NCI-H2029 treated with DMSO at 0.1 percent for 48 hours (cell line): ENCODE results near the gene NID2.

Experiments used
- DNase-seq: peaks from one replicate; lab custom pipeline; 2025; lab: John Stamatoyannopoulos, UW

Gene NID2

GRCh38 chr14:52025310-52025709 lies 43.5 kb downstream of the NID2 start:
- DNase-seq, result no peak

DNA sequence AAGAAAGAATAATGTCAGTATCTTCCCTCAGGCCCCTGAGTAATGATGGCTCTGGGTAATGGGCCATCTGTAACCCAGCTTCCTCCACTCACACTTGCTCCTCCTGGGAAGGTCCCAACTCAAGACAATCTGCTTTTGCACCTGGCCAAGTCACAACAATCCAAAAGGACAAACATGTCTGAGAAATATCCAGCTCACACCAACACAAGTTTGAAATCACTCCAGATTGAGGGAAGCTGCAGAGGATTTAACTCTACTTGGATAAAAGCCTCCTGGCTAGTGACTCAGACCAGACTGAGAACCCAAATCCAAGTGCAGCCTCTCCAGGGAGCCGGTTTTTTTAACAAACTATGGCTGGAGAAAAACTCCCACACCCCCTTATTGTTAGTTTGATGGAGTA lies 45.3 kb downstream of the NID2 start:
- DNase-seq, result no peak

- DNase-seq, result no peak
Observed at GRCh38 chr14:52021957-52022600, 46.8 kb downstream of the NID2 start.

- no peak for DNase-seq
Observed at GRCh38 chr14:52020866-52021717, 47.8 kb downstream of the NID2 start.

GRCh38 chr14:52020161-52020714 lies 48.6 kb downstream of the NID2 start:
- no peak for DNase-seq

DNA sequence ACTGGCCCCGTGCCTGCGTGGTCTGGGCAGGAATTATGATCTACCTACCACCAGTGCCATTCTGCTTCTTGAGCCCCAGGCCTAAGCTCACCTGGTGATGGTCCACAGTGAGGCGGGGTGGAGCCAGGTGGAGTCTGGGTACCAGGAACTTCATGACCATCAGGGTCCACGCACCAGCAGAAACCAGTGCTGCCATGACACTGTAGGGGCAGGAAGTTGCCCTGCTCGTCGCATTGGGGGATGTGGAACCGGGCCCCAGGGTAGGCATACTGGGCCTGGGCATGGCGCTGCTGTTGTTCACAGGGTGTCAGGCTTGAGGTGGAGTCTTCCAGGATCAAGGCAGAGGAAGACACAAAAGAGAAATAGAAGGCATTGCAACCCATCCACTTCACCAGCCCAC lies 49.9 kb downstream of the NID2 start:
- no peak for DNase-seq

GRCh38 chr14:52018252-52018651 lies 50.6 kb downstream of the NID2 start:
- DNase-seq, result no peak

DNA sequence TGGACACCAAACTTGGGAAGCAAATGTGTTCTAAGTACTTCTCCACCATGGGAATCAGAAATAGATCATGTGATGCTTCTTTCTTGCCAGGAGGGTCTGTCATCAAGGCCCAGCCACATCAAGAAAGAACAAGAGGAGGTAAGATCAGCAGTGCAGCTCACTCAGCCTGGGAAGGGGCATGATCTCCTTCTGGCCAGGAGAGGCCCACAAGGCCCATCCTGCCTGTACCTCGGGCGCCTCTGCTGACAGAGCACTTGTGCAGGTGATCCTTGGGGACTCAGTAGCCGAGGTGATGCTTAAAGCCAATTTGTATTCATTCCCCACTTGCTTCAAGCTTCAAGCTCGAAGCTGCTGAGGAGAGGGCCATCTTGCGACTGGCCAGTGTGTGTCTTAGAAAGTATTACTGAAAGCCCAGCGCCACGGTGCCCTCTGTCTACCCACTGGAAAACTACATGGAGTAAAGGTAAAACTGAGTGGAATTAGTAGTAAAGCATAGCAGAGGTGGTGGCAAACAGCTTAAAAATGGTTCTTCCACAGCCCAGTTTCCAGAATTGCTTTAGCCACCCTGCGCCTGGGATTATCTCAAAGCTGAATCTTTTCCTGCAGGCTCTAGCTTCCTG lies 53.3 kb downstream of the NID2 start:
- DNase-seq, result no peak

GRCh38 chr14:52014601-52015267 lies 54.1 kb downstream of the NID2 start:
- no peak for DNase-seq

DNA sequence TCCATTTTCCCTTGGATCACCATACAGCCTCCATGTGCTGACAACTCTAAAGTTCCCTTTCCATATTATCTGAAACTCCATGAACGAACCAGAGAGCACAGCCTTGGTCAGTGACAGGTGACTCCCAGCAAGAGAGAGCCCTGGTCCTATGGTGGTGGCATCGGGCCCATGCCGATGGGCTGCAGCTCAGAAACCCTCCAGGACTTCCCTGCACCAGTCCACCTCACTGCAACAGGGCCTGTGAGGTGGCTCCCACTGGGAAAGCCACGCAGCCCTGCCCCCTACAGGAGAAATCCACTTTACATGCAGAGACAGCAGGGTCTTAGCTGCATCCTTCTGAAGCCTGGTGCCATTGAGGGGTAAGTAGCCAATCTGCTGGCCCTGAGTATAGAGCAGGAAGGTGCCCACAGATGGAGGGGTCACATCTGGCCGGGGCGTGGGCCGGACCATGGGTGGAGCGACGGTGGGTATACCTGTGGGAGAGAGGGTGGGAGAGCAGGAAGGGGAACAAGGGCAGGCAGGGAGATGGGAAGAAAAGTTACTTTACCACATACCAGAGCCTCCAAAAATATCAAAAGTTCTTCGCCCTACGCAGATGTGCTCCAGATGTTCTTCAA lies 54.8 kb downstream of the NID2 start:
- DNase-seq, result no peak

GRCh38 chr14:52012635-52013034 lies 56.2 kb downstream of the NID2 start:
- no peak for DNase-seq

- no peak for DNase-seq
Observed at GRCh38 chr14:52011523-52011922, 57.3 kb downstream of the NID2 start.

GRCh38 chr14:52010173-52010693 lies 58.6 kb downstream of the NID2 start:
- no peak for DNase-seq

DNA sequence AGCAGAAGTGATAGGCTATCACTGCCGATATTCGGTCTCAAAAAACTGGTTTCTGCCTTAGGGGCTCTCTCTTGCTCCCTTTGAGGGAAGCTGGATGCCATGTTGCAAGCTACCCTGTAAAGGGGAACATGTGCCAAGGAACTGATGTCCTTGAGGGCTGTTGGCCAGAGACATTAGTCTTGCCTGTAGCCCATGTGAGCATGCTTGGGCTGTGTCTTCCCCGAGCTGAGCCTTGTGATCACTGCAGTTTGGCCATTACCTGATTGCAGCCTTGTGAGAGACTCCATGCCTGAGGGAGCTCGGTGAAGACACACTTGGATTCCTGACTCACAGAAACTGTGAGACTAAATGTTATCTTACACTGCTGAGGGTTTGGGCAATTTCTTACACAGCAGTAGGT lies 60.7 kb downstream of the NID2 start:
- DNase-seq, result no peak

DNA sequence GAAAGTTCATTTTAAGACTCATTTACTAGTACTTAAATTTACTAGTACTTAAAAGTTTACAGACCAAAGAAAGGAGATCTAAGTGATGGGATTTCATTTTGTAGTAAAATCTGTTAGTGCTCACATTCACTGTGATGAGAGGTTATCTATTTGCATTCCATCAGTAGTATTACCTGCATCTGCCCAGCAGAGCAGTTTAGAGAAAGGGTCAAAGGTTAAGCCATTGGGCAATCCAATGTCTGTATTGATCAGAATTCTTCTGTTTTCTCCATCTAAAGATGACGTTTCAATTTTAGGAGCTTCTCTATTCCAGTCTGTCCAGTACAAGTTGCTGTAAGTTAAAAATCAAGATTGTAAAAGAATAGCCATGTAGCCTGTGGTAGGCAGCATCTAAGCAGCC lies 61.2 kb downstream of the NID2 start:
- DNase-seq, result no peak

- no peak for DNase-seq
Observed at GRCh38 chr14:52007211-52007610, 61.6 kb downstream of the NID2 start.

DNA sequence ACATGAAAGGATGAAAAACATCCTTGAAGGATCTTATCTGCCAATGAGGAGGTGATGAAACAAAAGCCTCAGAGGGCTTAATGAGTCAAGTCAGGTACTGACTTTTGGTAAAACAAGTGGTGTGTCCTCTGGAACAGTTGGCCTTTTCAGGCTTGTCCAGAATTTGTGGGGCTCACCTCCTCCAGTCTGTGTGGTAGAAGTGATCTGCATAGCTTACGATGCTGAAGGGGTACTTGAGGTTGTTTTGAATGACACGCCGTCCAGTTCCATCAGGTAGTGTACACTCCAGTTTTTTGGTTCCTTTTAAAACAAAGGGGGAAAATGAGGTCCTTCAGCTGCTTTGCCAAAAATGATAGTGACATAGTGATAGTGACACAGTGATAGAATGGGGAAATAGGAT lies 62.5 kb downstream of the NID2 start:
- no peak for DNase-seq

GRCh38 chr14:52005625-52006024 lies 63.2 kb downstream of the NID2 start:
- no peak for DNase-seq

DNA sequence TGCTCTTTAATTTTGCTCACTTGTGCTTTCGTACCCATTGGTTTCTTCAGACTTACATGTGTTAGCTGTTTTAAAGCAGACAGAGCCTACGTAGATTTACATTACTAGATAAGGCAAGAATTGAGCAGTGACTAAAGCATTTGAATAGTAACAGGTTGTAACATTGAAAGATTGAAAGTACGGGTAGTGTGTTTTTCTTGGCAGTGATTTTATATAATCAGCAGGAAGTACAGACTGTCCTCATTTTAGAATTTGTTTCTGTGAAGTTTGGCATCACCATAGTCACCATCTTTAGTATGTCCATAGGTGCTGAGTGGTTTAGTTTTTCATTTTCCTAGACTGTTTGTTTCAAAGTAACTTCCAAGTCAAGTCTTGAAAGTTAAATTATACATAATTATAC lies 65.5 kb downstream of the NID2 start:
- no peak for DNase-seq

DNA sequence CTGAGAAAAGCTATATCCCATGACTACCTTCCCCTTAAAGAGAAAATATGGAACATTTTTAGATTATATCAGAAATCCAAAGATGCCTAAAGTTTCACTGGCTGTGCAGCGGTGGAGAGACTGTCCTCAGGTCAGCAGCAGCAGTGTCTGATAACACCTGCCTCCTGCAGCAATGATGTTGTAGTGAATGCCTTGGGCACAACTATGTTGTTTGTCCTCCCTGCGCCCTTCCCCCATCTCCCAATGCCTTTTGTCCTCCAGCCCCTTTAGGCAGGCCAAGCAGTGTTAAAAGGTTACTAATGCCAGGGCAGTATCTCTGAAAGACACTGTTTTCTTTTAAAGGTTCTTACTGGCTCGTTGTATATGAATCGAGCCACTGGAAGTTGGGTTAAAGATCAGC lies 66.3 kb downstream of the NID2 start:
- DNase-seq, result no peak

GRCh38 chr14:52000696-52001095 lies 68.2 kb downstream of the NID2 start:
- no peak for DNase-seq
